ENCODE measurements around the gene ADARB2.
A peak's percentile ranks its signal among the peaks of the same experiment; 100 is the strongest.

The ADARB2 gene

GRCh38 chr10:1608851-1609647 is 128.3 kb downstream of the ADARB2 start:
- peak; percentile 48 for DNase-seq

GRCh38 chr10:1608408-1608807 is 128.9 kb downstream of the ADARB2 start:
- no peak for DNase-seq

GRCh38 chr10:1607466-1607865 is 129.9 kb downstream of the ADARB2 start:
- no peak for DNase-seq

- DNase-seq = no peak
Measured at GRCh38 chr10:1605999-1606940, 131.1 kb downstream of the ADARB2 start.

DNA sequence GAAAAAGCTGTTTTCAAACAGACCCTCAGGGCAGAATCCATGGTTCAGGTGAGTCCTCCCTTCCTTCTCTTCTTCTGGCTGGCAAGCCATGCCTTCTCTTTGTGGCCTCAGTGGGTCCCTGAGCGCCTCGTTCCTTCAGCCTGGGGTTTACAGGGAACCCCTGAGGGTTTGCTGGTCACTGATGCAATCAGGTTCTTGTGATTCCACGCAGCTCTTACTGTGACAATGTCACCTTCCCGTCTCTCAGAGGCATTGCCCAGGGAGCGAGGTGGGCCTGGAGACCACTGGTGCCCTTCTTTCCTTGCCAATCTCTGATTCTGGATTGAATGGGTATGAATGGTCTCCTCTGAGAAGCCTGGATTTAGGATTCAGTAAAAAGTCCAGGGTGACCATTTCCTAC is 132.2 kb downstream of the ADARB2 start:
- DNase-seq = no peak

DNA sequence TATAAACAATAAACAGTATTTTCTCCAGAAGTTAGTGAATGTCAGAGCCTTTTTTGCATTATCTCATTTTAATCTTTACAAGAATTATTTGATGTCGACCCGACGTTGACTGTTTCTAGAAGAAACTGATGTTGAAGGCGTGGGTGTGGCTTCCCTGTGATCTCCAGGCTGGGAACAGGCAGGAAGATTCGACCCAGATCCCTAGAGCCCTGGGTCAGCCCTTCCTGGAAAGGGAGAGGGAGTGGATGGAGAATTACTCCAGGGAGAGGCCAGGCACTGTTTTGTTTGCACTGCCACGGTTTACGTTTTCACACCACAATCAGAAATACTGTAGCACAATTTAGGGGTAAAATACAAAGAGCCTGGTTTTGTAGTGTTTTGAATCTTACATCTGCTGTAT is 133.1 kb downstream of the ADARB2 start:
- DNase-seq = no peak

DNA sequence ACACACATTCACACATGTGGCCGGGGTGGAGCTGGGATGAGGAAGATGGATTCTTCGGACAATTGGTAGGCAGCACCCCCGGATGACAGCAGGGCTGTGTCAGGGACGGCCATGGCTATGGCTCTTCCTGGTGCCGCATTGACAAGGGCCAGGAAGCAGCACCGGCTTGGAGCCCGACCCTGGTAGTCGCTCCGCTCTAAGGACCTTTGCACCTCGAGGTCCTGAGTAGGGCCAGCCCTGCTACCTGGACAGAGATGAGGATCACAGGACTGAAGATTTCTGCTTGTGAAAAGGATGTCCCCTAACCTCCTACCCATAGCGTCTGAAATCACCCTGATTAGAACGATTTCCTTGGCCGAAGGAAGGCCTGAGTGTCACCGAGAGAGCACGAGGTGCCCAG is 134.1 kb downstream of the ADARB2 start:
- DNase-seq = no peak

GRCh38 chr10:1602037-1602484 is 135.3 kb downstream of the ADARB2 start:
- no peak for DNase-seq

GRCh38 chr10:1601406-1601805 is 135.9 kb downstream of the ADARB2 start:
- no peak for DNase-seq

- DNase-seq = no peak
Measured at GRCh38 chr10:1600861-1601260, 136.5 kb downstream of the ADARB2 start.

DNA sequence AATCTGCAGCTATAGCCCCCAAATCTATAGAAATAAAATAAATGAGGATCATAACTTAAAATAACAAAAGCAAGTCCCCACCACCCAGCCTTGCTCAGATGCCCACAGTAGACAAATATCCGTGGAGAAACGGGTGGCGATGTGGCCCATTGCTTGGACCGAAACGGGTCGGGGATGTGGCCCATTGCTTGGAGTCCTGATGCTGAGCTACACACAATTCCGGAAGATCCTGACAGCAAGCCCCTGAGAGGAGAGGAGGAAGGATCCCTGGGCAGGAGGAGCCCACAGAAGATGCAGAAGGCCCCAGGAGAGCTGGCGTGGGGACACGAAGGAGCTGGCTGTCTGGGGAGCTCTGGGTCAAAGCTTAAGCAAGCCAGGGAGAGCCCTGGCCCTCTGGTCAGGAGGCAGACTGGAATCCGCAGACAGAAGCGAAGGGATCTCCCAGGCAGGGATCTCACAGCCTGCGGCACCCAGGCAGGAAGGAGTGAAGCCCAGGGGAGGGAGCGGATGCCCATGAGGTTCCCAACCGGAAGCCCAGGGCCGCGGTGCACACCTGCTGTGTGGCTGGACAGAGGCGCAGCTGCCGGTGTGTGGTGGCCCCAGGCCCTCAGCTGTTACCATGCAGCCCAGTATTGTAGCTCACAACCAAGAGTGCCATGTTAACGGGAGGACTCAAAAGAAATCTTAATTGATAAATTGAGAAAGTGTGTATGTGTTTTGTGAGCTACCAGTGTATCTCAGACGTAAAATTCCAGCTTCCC is 138.8 kb downstream of the ADARB2 start:
- peak; percentile 18 for DNase-seq

DNA sequence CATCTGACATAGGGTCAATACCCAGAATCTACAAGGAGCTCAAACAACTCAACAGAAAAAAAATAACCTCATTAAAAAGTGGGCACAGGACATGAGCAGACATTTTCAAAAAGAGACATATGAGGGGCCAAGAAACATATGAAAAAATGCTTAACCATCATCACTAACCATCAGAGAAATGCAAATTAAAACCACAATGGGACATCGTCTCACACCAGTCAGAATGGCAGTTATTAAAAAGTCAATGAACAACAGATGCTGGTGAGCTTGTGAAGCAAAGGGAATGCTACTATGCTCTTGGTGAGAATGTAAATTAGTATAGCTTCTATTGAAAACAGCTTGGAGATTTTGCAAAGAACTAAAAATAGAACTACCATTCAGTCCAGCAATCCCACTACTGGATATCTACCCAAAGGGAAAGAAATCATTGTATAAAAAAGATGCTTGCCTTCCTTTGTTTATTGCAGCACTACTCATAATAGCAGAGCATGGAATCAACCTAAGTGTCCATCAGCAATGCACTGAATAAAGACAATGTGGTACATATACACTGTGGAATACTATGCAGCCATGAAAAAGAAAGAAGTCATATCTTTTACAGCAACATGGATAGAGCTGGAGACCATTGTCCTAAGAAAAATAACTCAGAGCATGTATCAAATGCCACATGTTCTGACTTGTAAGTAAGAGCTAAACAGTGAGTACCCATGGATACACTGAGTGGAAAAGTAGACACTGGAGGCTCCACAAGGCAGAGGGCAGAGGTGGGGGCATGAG is 139.8 kb downstream of the ADARB2 start:
- DNase-seq = no peak

GRCh38 chr10:1596482-1597099 is 140.7 kb downstream of the ADARB2 start:
- DNase-seq = no peak

DNA sequence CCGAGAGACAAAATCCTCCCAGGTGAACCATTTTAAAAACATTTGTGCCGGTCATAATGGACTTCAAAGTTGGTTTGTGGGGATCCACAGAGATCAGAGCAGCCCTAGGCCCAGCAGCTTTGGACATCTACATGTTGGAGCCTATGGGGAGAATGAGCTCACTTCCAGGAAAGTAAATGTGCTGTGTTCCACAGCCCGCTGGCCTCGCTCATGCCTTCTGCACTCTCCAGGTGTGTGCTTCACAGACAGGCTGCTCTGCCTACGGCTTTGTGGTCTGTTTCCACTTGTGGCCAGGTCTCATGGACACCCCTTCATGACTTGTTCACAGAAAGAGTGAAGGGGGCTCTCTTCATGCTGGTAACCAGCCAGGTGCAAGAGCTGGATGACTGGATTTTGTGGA is 141.6 kb downstream of the ADARB2 start:
- DNase-seq = no peak

DNA sequence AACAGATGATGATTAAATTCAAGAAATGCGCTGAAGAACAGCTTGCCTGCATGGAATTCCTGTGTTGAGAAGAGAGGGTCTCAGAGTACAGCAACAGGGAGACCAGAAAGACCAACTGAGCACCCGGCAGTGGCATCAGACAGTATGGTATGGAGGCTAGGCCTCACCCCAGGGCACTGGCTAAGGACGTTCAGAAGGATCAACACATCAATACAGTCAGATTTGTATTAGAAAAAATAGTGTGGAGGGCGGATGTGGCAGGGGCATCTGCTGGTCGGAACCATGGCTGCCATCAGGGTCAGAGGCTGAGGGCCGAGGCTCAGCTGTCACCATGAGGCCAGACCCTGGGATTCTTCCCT is 142.1 kb downstream of the ADARB2 start:
- DNase-seq = no peak

DNA sequence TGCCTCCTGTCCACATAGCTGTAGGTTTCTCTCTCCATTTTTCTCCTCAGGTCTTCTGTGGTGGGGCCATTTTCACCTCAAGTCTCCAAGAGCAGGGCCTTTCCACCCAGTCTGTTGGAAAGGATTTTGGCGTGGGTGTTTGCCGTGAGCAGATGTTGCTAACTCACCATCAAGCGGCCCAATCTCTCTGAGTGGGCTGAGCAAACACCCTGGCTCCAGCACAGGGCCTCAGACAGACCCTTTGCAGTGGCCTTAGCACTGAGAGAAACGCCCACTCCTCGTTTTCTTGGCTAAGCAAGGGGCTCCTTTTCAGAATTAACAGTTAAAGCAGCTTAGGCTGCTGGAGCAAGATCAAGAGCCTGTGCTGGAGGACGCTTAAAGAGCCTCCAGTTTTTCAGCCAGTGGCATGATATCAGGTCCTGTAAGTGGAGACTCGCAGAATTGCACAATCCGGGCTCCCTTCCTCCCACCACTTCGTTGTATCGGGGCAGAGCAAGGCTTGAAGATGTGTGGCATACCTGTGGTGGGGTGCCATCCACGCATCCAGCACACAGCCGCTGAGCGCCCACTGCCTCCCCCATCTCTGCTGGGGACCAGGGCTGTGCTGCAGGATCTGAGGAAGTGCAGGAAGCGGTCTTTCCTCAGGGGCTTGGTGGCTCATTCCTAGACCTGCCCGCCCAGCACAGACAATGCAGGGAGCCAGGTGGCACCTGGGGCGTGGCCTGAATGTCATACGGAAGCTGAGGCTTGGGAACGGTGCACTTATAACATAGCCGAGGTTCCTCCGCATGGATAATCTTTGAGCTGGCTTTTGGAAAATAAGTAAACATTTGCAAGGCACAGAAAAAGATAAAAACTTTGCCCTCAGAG is 142.7 kb downstream of the ADARB2 start:
- no peak for DNase-seq

DNA sequence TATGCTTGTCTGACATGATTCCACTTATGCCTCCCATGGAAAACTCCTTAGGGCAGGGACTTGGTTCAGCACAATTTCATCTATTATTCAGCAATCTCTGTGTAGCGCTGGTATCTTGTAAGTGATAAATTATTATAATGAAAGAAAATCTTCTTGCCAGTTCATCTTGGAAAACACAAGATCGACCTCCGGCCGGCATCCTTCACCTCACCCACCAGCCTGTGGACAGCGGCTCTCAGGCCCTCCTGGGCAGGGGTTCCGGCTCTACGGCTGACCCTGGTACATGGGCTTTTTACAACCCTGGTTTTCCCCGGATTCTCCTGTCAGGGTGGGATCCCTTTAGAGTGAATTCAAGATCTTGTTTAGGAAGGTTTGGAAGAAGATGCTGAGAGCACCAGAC is 145.6 kb downstream of the ADARB2 start:
- DNase-seq = no peak

DNA sequence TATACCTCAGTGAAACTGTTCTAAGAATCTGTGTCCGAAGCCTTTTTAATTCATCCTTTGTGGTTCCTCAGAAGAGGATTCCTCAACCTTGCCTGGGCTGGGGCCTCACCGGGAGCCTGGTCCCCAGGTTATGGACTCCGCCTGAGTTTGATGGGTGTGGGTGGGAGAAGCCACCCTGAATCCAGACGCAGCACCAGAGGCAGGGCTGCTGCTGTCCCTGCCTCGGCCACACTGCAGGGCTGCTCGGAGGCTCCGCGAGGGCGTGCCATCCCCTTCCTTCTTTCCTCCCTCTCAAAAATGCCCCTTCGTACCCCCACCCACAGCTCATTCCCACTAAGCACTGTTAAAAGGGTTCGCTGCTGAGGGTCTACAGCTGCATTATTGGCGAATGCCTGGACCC is 146.3 kb downstream of the ADARB2 start:
- no peak for DNase-seq

- no peak for DNase-seq
Measured at GRCh38 chr10:1589257-1589656, 148.1 kb downstream of the ADARB2 start.

GRCh38 chr10:1582739-1583138 is 154.6 kb downstream of the ADARB2 start:
- DNase-seq = no peak

DNA sequence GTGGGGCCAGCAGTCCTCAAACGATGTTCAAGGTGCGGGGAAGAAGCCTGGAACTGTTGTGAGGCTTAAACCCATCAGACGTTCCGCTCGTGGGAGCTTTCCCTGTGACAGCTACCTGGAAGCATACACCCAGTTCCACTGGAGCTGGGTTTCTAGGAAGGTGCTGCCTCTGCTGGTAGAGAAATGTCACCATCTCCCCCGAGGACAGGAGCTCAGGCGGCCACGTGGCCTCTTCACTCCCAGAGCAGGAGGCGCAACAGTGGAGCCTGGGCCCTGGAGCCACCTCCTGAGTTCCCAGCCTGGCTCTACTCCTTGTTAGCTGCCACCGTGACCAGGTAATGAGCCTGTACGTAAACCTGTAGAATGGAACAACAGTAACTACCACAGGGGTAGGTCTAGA is 156.1 kb downstream of the ADARB2 start:
- DNase-seq = no peak

Data from NCI-H146 (cell line).